NOMO-1 treated with DMSO at 0.1 percent for 48 hours (cell line): Measurements from ENCODE around the gene KRTAP2-1.
"Not testable (repeated sequence)": the region's sequence is repeated elsewhere in the genome, so short reads cannot be mapped to it uniquely, and the experiment has no call there.

Experiments used
- DNase-seq: peaks from one replicate; lab custom pipeline; 2025; ENCODE audit not compliant: unreplicated experiment; lab: John Stamatoyannopoulos, UW

KRTAP2-1 gene, protein sequence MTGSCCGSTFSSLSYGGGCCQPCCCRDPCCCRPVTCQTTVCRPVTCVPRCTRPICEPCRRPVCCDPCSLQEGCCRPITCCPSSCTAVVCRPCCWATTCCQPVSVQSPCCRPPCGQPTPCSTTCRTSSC

DNA sequence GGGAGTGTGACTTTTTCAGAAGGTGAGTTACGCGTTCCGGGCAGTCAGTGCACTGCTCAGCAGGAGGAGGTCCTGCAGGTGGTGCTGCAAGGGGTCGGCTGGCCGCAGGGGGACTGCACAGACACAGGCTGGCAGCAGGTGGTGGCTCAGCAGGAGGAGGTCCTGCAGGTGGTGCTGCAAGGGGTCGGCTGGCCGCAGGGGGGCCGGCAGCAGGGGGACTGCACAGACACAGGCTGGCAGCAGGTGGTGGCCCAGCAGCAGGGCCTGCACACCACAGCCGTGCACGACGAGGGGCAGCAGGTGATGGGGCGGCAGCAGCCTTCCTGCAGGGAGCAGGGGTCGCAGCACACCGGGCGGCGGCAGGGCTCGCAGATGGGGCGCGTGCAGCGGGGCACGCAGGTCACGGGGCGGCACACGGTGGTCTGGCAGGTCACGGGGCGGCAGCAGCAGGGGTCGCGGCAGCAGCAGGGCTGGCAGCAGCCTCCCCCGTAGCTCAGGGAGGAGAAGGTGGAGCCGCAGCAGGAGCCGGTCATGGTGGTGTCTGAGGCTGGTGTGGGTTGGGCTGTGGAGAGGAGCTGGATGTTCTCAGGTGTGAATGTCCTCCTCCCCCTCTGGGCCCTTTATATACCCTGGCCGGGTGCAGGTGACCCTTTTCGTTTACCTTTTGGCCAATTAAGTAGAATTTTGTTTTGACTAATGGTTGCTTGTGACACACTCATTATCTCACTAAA lies at the start of gene KRTAP2-1:
TSS of gene KRTAP2-1 (minus strand) at position 582 of the 731 bp plus-strand sequence. CDS start at position 533, 49 bp downstream.
- DNase-seq = not testable (repeated sequence)

DNA sequence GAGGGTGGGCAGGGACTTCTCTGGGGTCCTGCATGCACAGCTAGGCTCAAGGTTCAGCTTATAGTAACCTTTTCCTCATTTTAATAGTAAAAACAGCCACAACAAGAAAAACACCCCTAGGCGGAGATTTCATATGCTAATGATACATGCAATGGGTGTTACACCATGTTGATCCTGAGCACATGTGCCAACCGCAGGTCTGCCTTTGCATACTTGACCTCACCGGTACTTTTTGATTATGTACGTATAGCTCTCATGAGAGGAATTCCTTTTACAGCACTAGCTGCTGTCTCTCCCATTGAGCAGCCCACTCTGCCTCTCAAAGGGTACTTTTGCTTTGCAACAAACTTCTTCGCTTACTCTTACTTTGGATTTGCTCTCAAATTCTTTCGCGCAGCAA lies 48.9 kb upstream of the KRTAP2-1 start:
- no peak for DNase-seq

DNA sequence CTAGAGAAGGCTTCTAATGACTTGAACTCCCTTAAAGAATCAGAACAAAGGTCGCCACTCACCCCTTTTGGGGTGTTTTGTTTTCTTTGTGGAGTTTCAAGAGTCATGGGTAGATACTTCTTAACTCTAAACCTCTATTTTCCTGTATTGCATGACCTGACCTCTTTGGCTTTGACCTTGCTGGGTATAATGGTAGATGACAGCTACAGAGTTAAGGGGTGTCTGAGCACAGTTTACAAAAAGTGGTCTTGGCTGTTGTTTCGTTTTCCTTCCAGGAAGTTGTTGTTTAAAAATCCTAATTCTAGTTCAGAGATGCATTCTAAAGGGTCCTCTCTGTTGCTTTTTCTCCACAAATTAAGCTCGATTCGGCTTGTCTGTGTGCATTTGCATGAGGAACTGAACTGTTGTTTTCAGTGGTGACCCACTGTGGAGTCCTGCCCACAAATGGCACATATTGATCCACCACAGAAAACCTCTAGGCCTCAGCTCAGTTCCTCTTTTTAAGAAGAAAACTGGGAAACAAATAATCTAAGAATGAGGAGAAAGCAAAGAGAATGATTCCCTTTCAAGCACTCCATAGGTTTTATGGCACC lies 41.7 kb upstream of the KRTAP2-1 start:
- DNase-seq = peak; percentile 20

DNA sequence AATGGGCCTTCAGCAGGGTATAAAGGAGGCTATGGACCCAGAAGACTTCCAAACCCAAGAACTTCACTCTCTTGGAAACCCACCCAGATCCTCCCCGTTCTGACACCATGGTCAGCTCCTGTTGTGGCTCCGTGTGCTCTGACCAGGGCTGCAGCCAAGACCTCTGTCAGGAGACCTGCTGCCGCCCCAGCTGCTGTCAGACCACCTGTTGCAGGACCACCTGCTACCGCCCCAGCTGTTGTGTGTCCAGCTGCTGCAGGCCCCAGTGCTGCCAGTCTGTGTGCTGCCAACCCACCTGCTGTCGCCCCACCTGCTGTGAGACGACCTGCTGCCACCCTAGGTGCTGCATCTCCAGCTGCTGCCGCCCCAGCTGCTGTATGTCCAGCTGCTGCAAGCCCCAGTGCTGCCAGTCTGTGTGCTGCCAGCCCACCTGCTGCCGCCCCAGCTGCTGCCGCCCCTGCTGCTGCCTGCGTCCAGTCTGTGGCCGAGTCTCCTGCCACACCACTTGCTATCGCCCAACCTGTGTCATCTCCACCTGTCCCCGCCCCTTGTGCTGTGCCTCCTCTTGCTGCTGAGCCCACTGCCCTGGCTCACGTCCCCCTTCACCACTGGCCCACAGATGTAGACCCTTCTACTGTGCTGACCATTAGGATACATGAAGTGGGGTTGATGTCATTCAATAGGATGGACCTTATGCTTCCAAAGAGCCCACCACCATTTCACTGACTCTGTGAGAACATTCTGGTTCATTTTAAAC lies 37.2 kb upstream of the KRTAP2-1 start, which contains the start of gene KRTAP4-7:
TSS of gene KRTAP4-7 (plus strand) at position 51 of the 757 bp plus-strand sequence. CDS start at position 108, 57 bp downstream.
- DNase-seq = not testable (repeated sequence)

DNA sequence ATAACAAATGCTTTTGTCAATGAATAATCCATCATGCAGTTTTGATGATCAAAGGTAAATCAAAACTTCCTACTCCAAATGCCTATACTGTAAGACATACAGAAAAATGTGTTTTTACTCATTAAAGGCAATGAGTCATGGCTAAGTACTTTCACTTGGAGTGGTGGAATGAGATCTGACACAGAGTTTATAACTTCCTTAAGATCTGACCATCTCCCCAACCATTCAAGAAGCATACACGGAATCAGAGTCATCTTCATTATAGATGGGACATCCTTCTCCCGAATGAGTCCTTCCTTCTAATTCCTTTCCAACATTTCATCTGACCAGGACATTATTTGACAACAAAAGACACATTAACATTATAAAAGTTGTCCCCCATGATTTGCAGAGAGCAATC lies 36.3 kb upstream of the KRTAP2-1 start:
- DNase-seq = not testable (repeated sequence)

DNA sequence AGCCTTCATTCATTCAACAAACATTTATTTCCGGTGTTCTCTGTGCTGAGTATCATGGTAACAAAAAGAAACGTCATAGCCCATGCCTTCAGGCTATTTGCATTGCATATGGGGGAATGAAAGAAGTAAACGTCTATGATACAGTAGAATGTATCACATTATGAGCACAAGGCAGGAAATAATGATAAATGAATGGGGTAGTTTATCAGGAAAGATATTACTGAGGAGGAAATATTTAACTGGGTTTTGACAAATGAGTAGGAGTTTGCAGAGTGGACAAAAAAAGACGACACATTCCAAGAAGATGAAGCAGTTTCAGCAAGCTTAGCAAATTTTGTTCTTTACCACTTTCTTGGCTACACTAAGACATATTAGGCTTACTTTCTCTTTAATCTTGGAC lies 35.5 kb upstream of the KRTAP2-1 start:
- DNase-seq = no peak

DNA sequence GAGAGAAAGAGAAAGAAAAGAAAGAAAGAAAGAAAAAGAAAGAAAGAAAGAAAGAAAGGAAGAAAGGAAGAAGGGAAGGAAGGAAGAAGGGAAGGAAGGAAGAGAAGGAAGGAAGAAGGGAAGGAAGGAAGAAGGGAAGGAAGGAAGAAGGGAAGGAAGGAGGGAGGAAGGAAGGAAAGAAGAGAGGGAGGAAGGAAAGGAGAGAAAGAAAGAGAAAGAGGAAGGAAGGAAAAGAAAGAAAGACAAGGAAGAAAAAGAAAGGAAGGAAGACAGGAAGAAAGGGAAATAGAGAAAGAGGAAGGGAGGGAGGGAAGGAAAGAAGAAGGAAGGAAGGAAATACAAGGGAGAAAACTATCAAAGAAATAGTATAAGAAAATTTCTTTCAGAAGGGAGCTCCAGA lies 29.7 kb upstream of the KRTAP2-1 start:
- no peak for DNase-seq

DNA sequence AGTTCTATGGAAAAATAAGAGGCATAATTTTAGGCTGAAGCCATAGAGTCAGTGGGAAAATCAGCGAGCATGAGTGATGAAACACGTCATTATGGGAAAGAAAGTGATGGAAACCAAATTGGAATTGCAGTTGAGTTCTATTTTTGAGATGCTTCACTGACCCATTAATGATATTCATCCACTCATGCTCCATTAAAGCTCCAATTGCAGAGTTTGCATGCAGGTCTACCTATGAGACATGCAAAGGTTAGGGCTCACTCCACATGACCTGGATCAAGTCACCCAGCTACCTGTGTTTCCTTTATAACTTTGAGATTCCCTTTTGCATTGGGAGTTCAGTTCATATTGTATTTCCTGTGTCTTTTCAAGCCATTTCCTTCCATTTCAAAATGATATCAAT lies 26.6 kb upstream of the KRTAP2-1 start:
- DNase-seq = no peak

DNA sequence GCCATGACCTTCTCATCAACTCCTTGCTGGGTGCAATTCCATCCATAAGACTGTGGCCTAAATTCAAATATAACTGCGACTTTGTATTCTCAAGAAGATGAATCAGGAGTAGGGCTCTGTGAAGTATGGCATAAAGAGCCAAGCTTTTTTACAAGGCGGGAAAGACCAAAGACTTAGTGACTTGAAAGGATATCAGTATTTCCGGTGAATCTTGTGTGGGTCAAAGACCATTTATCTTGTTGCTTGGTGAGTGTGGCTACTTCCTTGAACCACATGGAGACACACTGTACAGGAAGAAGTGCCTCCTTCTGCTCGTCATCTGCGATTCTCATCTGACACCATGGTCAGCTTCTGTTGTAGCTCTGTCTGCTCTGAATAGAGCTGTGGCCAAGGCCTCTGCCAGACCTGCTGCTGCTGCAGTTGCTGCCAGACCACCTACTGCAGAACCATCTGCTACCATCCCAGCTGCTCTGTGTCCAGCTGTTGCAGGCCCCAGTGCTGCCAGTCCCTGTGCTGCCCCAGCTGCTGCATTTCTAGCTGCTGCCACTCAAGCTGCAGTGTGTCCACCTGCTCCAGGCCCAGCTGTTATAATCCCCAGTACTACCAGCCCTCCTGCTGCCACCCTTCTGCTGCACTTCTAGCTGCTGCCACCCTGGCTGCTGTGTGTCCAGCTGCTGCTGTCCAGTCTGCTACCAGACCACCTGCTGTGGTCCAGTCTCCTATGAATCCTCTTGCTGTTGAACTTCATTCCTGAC lies 24.7 kb upstream of the KRTAP2-1 start:
- DNase-seq = no peak

DNA sequence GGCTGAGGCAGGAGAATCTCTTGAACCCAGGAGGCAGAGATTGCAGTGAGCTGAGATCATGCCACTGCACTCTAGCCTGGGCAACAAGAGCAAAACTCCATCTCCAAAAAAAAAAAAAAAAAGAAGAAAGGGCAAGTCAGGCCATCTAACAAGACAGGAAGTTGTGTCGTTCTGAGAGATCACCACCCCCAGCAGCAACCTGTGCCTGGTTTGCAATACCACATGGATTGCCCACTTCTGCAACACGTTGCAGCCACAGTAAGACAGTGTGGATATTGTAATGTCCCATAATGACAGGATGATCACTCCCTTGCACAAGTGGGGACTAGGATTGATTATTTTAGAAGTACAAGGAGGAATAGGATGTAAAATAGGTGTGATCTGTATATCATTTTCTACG lies 21.9 kb upstream of the KRTAP2-1 start:
- peak; percentile 18 for DNase-seq

DNA sequence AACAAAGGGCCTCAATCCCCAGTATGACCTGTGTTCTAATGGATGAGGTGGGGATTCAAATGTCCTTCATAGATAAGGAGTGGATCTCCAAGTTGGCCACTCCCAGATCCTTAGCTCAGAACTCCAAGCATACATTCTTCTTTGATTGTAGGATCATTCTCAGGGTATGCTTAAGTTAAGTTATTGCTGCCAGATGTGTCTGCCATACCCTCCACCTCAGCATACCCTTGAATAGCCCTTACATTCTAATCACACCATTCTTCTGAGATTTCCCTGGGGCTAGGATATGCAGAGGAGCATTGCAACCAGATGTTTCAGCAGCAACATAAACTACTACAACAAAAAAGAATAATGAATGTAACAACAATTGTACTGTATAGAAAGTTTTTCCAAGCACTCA lies 20.2 kb upstream of the KRTAP2-1 start:
- no peak for DNase-seq

DNA sequence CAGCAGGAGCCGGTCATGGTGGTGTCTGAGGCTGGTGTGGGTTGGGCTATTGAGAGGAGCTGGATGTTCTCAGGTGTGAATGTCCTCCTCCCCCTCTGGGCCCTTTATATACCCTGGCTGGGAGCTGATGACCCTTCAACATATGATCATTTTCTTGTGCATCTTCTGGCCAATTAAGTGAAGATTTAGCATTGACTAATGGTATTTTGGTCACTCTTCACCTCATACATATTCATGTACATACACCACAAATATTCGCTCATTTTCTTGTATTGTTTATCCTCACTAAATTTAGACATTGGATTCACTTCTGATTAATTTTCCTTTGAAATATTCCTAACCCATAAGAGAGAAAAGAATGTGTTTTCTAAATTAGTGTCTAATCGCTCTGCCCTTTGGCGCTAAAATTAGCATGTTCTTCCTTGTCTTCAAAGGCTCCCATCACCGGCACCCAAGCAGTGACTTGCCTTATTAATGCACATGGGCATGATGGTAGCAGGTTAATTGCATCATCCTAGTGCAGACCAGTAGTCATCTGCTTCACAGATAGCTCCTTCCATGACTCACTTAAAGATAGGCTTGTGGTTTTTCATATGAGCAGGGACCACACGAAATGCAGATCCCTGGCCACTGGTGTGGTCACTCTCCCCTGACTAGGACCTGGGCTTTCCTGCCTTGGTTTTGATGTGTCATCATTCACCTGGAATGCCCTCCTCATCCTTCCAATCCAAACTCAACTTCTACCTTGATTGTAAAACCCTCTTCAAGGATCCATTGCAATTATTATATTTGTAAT lies 18.9 kb upstream of the KRTAP2-1 start, which contains the start of gene KRTAP2-4:
TSS of gene KRTAP2-4 (minus strand) at position 51 of the 796 bp plus-strand sequence. CDS start at position 17, 34 bp downstream.
- DNase-seq = peak; percentile 59

DNA sequence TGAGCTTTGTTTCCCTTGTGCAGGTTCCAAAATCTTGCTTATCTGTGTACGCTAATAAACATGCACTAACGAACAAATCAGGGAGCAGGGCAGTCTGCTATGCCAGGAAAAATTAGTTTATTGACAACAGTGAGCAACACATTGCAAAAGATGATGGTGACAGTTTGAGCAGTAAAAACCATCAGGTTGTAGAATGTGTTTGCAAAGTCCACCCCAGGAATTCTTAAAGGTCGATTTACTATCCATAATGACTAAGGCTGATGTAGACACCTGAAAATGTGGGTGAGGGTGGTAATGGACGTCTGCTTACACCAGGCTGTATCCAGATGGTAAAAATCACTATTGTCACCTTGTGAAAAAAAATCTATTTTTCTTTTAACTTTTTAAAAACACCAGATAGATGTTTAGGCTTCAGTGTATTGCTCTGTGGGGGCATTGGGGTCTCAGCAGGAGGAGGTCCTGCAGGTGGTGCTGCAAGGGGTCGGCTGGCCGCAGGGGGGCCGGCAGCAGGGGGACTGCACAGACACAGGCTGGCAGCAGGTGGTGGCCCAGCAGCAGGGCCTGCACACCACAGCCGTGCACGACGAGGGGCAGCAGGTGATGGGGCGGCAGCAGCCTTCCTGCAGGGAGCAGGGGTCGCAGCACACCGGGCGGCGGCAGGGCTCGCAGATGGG lies 18.0 kb upstream of the KRTAP2-1 start:
- not testable (repeated sequence) for DNase-seq

DNA sequence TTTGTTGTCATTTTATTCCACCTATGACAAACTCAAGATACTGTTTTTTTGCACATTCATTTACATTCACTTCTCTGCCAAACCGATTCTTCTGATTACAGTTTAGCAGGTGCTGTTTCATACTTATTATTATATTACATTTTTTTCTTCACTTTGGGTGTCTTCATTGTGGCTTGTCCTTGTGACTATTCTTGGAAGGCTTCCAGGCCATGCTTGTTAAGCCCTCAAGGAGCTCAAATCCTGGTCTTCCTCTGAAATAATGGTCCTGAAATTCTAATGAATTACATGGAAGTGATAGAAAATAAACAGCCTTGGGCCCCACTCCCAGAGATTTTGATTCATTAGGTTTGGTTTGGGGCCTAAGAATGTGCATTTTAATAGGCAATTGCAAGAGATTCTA lies 17.2 kb upstream of the KRTAP2-1 start:
- no peak for DNase-seq

DNA sequence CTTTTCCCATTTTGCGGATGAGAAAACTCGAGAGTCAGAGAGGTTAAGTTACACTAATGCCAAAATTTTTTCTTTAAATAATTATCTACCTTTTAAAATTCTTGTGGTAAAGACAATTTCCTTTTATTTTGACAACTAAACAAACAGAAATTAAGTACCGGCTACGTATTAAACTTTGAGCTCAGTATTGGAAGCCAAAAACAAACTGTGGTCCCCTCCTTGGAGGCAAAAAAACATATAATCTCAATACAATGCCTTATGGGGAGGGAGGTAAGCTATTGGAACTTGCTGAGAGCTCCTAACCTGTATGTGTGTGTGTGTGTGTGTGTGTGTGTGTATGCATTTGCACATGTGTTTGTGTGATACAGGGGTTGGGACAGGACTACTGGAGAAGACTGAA lies 16.3 kb upstream of the KRTAP2-1 start:
- DNase-seq = no peak

DNA sequence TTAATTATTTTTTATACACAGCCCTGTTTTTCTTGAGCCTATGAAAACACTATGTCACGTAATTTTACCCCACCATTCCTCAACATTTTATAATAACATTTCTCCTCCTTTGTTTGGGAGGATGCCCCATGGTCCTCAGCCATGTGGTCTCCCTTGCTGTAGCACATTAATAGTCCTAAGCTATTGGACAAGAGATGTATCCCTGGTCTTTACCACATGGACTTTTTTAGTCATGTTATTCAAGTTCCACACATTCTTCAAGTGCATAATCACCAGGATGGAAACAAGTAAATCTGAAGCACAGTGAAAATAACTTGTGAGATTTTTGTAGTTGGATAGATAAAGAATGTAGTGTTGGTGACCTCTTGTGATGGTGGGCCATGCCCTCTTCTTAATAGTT lies 14.8 kb upstream of the KRTAP2-1 start:
- DNase-seq = no peak

DNA sequence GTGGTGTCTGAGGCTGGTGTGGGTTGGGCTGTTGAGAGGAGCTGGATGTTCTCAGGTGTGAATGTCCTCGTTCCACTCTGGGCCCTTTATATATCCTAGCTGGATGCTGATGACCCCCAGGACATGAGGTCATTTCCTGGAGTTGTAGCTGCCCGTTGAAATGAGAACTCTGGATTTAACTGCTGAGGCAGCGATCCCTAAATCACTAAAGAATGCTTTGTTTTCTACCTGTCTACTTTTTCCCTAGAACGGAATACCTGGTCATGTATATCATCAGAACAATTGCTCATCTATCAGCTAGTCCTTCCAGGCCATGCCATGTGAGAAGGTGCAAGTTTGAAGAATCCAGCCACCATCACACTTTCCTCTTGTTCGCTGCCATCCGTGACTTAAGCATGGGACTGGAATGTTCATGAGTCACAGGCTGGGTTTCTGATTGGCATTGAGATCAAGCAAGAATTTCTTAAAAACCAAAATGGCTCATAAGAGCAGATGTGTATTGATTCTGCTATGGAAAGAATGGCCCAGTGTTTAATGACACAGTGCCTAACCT lies 13.0 kb upstream of the KRTAP2-1 start, which contains the start of gene KRTAP2-3:
TSS of gene KRTAP2-3 (minus strand) at position 63 of the 553 bp plus-strand sequence. CDS start 64 bp downstream, outside the sequence.
- no peak for DNase-seq

DNA sequence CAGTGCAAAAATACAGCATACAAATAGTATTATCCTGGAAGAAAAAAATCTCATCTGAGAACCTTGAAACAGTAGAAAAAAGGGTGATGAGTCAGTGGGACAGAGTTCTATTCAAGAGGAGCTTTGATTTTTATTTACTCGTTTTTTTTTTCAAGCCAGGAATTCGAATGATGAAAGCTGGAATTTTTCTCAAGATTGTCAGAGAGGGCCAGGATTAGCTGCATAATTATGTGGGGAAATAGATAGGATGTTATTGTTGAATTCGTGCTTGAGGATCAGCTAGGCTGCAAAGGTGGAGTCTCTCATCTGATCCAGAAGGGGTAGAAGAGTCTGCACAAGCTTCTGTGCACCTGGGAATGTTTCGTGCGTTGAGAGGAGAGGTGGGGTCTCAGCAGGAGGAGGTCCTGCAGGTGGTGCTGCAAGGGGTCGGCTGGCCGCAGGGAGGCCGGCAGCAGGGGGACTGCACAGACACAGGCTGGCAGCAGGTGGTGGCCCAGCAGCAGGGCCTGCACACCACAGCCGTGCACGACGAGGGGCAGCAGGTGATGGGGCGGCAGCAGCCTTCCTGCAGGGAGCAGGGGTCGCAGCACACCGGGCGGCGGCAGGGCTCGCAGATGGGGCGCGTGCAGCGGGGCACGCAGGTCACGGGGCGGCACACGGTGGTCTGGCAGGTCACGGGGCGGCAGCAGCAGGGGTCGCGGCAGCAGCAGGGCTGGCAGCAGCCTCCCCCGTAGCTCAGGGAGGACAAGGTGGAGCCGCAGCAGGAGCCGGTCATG lies 12.3 kb upstream of the KRTAP2-1 start:
- DNase-seq = not testable (repeated sequence)
